SHP77 treated with DMSO at 0.1 percent for 48 hours (cell line): ENCODE measurements around the gene IL10.
"Not testable (repeated sequence)": the region's sequence is repeated elsewhere in the genome, so short reads cannot be mapped to it uniquely, and the experiment has no call there.

Experiments
- DNase-seq: peaks from one replicate; lab custom pipeline; 2025; lab: John Stamatoyannopoulos, UW

Gene IL10

DNA sequence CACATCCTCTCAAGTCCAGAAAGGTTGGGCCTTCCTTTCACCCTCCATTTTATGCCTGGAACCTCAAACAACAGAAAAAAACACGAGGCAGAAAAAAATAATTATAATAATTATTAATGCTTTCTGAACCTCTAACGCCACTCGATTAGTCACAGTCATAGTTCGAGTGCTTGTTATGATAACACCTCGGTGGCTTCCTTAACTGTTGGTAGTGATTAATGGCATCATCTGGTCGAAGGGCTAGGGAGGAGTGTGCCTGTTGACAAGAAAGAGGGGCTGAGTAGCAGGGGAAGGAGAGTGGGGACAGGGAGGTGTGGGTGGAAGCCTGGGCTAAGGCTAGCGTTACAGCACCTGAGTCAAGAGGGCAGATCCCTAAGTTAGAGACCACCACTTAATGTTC, 21.3 kb upstream of the IL10 start:
- DNase-seq = no peak

- no peak for DNase-seq
Observed at GRCh38 chr1:206792939-206793607, 20.8 kb upstream of the IL10 start.

DNA sequence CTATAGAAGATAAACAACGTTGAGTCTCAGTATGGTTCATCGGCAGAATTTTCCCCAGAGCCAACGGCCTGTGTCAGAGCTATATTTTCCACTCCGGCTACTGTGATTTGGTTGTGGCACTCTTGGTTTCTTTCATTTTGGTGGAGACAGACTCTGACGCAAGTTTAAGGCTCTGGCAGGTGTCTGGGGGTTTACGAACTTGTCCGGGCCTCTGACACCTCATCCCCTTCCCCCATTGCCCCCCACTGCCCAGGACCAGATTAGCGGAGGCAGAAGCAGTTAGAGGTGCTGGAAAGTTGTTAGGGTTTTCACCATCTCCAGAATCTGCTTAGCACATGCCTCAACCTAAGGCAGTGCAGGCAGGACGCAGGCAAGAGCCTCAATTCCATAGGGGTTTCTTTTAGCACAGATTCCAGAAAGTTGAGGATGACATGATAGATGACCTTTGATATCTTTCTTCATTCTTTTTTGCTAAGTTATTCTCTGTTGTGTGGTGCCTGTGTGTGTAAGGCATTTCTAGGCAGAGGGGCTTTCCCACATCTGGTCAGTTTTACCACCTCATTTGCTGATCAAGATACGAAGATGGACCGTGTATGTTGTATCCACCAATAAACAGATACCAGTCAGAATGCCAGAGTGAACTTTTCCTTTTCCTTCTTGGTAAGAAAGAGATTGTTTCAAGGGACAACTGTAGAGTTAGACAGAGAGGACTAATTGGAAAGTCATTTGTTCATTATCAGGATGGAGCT, 18.4 kb upstream of the IL10 start:
- DNase-seq = no peak

- no peak for DNase-seq
Observed at GRCh38 chr1:206788487-206789050, 16.3 kb upstream of the IL10 start.

- no peak for DNase-seq
Observed at GRCh38 chr1:206787891-206788290, 15.6 kb upstream of the IL10 start.

GRCh38 chr1:206786212-206786886, 14.1 kb upstream of the IL10 start:
- DNase-seq = no peak

DNA sequence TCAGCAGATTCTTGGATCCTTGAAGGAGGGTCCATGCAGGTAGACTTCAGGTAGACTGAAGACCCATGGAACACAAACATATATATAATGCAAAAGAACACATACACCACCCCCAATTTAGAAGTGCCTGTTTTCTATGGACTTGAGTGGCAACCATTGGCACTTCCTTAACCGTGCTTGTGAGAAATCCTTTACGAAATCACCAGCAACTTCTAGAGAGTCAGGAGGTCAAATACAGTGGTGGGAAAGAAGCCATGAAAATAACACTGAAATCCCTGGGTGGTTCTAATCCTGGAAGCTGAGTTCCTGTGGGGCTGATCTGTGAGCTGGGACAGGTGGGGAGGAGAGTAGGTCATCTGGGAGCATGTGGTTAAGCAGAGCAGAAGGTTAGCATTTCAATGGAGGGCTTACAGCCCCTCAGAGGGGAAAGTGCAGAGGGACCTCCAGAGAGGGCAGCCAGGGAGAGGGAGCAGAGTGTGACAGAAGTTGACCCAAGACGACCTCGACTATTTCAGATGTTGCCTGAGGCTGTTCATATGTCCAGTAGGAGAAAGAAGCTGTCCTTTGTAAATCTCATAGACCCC, 13.0 kb upstream of the IL10 start:
- DNase-seq = no peak

DNA sequence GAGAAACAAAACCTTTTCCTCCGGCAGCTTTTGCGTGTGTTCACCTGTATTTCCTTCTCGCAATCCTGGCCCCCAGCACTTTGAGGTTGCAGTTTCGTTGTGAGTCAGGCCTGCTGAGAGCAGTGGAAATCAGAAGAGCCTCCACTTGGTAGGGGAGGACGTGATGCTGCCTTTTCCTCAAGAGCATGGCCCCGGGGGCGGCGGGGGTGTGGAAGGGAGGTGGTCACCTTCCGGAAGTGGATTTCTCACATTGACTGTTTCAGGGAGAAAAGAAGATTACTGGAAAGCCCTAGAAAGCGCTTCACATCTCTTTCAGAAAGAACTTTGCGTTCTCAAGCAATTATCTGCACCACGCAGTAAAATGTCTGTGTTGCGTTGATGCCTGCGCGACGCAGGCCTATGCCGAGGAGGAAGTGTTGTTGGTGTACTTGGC, 12.2 kb upstream of the IL10 start:
- DNase-seq = no peak

DNA sequence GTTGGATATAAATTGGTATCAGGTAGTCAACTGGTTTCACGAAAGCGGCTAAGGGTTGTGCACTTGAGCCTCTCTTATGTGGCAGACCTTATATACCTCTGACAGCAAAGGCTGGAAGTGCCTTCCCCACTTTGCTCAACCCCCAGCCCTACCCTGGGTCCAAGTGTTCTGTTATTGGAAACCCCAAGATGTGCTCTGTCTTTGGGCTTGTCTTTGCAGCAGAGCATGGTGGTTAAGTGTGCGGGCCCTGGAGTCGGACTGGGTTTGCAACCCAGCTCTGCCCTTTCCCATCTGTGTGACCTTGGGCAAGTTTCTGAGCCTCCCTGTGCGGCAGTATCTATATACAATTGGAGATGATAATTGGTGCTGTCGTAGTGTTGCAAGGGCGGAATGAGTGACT, 11.2 kb upstream of the IL10 start:
- DNase-seq = no peak

GRCh38 chr1:206782448-206782847, 10.2 kb upstream of the IL10 start:
- DNase-seq = no peak

- DNase-seq = no peak
Observed at GRCh38 chr1:206779638-206780037, 7.3 kb upstream of the IL10 start.

DNA sequence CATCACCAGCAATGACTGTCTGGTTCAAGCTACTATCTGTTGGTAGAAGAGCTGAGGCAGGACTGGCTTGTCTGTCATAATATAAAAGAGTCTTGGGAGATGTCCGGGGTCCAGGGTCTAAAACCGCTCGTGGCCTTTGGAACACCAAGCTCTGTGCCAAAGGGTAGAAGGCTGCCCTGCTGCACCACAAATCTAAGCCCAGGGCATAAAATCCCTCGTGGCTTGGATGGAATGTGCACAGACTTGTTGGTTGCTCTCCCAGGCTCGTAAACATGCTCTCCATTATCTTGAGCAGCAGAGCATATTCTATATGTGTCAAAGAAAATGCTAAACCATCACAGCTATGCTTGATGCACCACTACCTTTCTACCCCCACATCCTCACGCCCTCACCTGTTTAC, 6.6 kb upstream of the IL10 start:
- not testable (repeated sequence) for DNase-seq

DNA sequence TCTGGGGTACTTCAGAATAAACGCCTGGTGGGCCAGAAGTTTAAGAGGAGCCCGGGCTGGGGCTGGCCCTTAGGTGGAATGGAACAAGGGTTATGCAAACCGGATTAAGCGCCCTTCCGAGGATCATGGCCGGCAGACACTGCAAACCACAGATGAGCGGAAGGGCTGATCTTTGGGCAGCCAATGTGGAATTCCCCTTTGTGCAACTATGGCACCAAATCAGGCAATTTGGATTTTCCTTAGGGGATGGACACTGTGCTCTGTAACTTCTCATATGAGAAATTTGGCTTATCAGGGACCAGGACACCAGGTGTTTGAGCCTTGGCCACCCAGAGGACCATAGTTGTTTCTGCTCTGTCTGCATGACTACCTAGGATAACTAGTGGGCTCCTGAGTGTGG, 5.7 kb upstream of the IL10 start:
- DNase-seq = no peak

DNA sequence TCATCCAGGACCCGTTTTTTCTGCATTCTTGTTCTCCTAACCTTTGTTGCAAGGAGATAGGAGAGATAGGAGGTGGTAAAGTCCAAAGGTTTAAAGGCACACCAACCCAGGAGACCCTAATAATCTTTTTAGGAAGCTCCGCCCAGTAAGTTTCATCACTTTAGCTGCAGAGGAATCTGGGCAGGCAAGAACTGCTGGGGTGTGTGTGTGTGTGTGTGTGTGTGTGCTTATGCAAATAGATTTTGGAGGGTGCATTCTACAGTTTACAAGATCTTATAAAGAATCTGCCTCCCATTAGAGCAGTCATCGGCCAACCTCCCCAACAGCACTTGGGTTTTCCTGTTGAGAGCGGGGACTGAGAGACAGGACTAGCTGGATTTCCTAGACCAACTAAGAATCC, 3.9 kb upstream of the IL10 start:
- DNase-seq = no peak

DNA sequence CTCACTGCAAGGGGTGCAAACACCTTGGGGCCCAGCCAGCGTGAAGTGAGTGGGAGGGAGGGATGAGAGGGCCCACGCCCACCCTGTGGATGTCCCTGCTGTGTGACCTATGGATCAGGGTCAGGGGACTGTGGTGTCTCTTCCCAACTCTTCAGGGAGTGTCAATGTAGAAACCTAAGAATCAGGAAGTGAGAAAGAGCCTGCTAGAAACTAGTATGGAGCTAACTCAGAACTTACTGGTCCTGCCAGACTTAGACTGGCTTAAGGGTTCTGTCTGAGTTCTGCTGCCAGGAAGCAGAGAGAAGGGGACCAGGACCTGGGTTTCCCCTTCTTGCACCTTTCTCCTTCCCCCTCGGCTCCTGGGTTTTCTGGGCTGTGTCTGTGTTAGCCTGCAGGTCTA, 1.8 kb upstream of the IL10 start:
- no peak for DNase-seq

DNA sequence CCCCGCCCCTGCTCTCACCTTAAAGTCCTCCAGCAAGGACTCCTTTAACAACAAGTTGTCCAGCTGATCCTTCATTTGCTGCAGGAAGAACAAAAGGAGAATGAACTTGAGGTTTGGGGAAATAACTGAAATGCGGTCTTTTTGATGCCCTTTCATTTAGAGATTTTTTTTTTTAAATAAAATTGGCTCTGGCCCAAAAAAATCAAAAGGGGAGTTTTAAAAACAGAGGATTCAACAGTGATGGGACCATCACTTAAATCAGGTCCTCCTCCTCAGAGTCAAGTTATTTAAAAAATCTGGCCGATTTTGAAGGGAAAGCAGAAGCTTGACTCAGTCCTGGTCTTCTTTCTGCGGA, 979 bp downstream of the IL10 start:
- DNase-seq = no peak

DNA sequence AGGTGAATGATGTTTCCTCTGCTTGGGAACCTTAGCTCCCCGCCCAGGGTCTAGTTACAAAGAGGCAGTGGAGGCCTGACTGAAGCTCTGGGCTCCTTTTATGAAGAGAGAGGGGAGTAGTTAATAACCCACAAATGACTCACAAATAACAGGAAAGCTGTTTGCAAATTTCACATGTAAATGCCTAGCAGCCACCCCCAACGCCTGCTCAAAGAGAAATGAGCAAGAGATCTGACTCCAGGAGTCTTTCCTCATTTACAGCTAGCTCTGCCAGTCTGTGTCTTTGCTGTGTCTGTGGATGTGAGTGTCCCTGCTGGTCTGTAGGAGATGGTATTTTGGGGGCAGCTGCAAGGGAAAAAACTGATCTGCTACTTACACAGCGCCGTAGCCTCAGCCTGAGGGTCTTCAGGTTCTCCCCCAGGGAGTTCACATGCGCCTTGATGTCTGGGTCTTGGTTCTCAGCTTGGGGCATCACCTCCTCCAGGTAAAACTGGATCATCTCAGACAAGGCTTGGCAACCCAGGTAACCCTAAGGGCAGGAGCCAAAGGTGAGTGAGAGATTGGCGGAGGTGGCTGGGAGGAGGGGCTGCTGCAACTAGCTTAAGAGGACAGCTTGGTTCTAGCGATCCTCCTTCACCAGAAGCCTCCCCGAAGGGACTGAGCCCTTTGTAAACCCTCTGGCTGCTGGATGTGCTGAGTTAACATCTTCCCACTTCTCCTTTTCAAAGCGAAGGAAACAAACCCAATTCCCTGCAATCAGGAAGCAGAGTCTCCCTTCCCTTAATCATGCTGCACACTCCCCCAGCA, 1.6 kb downstream of the IL10 start, which contains the start of gene IL19:
Gene IL19 (plus strand): TSS at position 243 of the 807 bp plus-strand sequence. CDS start 65,890 bp downstream, outside the sequence.
- no peak for DNase-seq

DNA sequence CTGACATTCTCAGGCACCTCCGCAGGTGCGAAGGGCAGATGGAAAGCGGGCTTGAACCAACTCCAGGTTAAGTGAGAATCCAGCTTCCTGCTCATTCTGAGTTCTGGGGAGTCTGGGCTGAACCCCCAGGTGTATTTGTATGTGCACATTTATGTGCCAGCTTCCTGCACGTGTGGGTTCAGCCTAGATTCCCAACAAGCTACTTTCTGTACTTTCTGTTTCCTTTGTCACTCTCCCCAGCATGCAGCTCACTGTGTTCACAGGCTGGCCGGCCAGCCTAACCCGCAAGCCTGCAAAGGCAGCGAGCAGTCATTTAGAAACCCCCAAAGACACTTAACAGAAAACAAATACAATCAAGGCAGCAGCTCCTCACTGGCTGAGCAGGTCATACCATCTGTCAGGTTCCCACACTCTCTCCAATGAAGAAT, 3.0 kb downstream of the IL10 start:
- DNase-seq = no peak

DNA sequence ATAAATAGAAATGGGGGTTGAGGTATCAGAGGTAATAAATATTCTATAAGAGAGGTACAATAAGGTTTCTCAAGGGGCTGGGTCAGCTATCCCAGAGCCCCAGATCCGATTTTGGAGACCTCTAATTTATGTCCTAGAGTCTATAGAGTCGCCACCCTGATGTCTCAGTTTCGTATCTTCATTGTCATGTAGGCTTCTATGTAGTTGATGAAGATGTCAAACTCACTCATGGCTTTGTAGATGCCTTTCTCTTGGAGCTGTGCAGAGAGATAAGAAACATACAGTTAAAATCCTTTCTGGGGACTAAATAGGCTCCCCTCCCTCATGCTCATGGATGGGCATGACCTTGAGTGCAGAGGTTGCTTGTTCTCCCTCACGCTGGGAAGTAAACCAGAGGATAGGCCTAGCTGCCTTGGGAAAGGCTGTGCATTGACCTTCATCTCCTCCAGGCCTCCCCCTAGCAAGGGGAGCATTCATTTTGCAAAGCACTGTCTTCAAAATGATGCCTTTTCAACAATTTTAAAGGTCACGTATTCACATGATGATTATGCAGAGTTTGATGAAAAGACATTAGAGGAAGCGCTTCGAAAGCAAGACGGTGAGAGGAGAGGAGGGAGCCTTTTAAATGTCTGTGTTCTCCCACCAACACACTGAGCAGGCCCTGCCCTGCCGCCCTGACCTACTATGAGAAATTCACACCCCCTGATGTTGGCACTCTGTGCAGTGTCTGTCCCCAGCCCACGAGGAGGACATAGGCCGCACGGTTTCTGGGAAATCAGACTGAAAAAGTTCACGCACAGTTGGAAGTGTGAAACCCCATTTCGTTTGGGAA, 3.6 kb downstream of the IL10 start:
- no peak for DNase-seq

- DNase-seq = no peak
Observed at GRCh38 chr1:206766251-206766856, 5.9 kb downstream of the IL10 start.
